WTC11 (cell line): ENCODE data around the gene FABP7. TPM values are rescaled to one million over a fixed set of nuclear protein-coding genes. Genes with fewer than 3 reads are reported as not detected.

ENCODE experiments used
- ATAC-seq: fragments of 200-7000 bp; cut with Tn5 transposase; 2 replicates; pipeline ENCODE4 v1.10.0; 2021; ENCODE audit warnings: mild to moderate bottlenecking, moderate library complexity
- CTCF ChIA-PET: fragments of 300-600 bp; sonication (Branson Sonifier 250); formaldehyde crosslinking; loops from one replicate; lab custom pipeline; 2021; ENCODE audit warnings: antibody characterized with exemption; lab: Charles Lee
- POLR2A ChIA-PET: fragments of 350-600 bp; sonication (Branson Sonifier 250); formaldehyde crosslinking; loops from one replicate; lab custom pipeline; 2021; ENCODE audit warnings: antibody characterized with exemption; lab: Charles Lee
- DNase-seq: peaks from one replicate; pipeline ENCODE4 v3.0.0; 2021; ENCODE audit warnings: low spot score
- H3K27ac Mint-ChIP-seq: 2 replicates; pipeline ENCODE4 v1.8.0; 2021; ENCODE audit warnings: mixed read lengths
- H3K27me3 Mint-ChIP-seq: 2 replicates; pipeline ENCODE4 v1.8.0; 2021; ENCODE audit warnings: low read depth, mild to moderate bottlenecking, moderate library complexity, mixed read lengths
- H3K36me3 Mint-ChIP-seq: 2 replicates; pipeline ENCODE4 v1.8.0; 2021; ENCODE audit warnings: mixed read lengths
- H3K4me1 Mint-ChIP-seq: 2 replicates; pipeline ENCODE4 v1.8.0; 2022; ENCODE audit warnings: mixed read lengths
- H3K4me3 Mint-ChIP-seq: 2 replicates; pipeline ENCODE4 v1.8.0; 2021; ENCODE audit warnings: mild to moderate bottlenecking, moderate library complexity, mixed read lengths
- H3K9me3 Mint-ChIP-seq: 2 replicates; pipeline ENCODE4 v1.8.0; 2021; ENCODE audit warnings: mixed read lengths
- ATF1 ChIP-seq: sonication (generic); formaldehyde crosslinking; IDR thresholded peaks from 2 replicates; pipeline ENCODE4 v1.8.1; 2023; ENCODE audit warnings: mild to moderate bottlenecking, moderate library complexity, missing genetic modification reagents
- CBFB ChIP-seq: sonication (generic); formaldehyde crosslinking; IDR thresholded peaks from 2 replicates; pipeline ENCODE4 v1.8.1; 2022; ENCODE audit warnings: mild to moderate bottlenecking, low read depth, missing genetic modification reagents
- EMX1 ChIP-seq: fragments of 250-450 bp; sonication (Bioruptor Pico); IDR thresholded peaks from 2 replicates; pipeline ENCODE4 v1.8.0; 2021; ENCODE audit warnings: mild to moderate bottlenecking
- FOXJ3 ChIP-seq: sonication (generic); formaldehyde crosslinking; IDR thresholded peaks from 2 replicates; pipeline ENCODE4 v1.9.0; 2021; ENCODE audit warnings: missing genetic modification reagents, mild to moderate bottlenecking, borderline replicate concordance
- FOXK1 ChIP-seq: sonication (generic); formaldehyde crosslinking; IDR thresholded peaks from 2 replicates; pipeline ENCODE4 v1.8.0; 2022; ENCODE audit warnings: mild to moderate bottlenecking, moderate library complexity, missing genetic modification reagents
- GTF2I ChIP-seq: fragments of 250-450 bp; sonication (Bioruptor Pico); conservative IDR thresholded peaks from 2 replicates; pipeline ENCODE4 v1.4.0; 2021; ENCODE audit warnings: mild to moderate bottlenecking
- JUN ChIP-seq: sonication (generic); formaldehyde crosslinking; IDR thresholded peaks from 2 replicates; pipeline ENCODE4 v1.8.0; 2023; ENCODE audit warnings: mild to moderate bottlenecking, missing genetic modification reagents
- MXD4 ChIP-seq: fragments of 250-450 bp; sonication (Bioruptor Pico); IDR thresholded peaks from 2 replicates; pipeline ENCODE4 v1.8.0; 2021; ENCODE audit warnings: mild to moderate bottlenecking, moderate library complexity, borderline replicate concordance
- OVOL2 ChIP-seq: fragments of 250-450 bp; sonication (Bioruptor Pico); IDR thresholded peaks from 2 replicates; pipeline ENCODE4 v1.9.0; 2021; ENCODE audit warnings: mild to moderate bottlenecking, borderline replicate concordance
- SOX15 ChIP-seq: fragments of 250-450 bp; sonication (Bioruptor Pico); IDR thresholded peaks from 2 replicates; pipeline ENCODE4 v1.9.0; 2021; ENCODE audit warnings: mild to moderate bottlenecking
- TEAD4 ChIP-seq: sonication (generic); formaldehyde crosslinking; IDR thresholded peaks from 2 replicates; pipeline ENCODE4 v1.8.0; 2022; ENCODE audit warnings: mild to moderate bottlenecking, missing genetic modification reagents
- ZNF121 ChIP-seq: sonication (generic); formaldehyde crosslinking; IDR thresholded peaks from 2 replicates; pipeline ENCODE4 v1.8.0; 2023; ENCODE audit warnings: missing genetic modification reagents
- ZNF138 ChIP-seq: sonication (generic); formaldehyde crosslinking; conservative IDR thresholded peaks from 2 replicates; pipeline ENCODE4 v1.8.1; 2022; ENCODE audit warnings: mild to moderate bottlenecking, moderate library complexity, missing genetic modification reagents
- ZNF263 ChIP-seq: sonication (generic); formaldehyde crosslinking; IDR thresholded peaks from 2 replicates; pipeline ENCODE4 v1.8.1; 2022; ENCODE audit warnings: low read depth, mild to moderate bottlenecking, moderate library complexity, missing genetic modification reagents
- ZNF396 ChIP-seq: fragments of 250-450 bp; sonication (Bioruptor Pico); IDR thresholded peaks from 2 replicates; pipeline ENCODE4 v1.8.0; 2021; ENCODE audit warnings: mild to moderate bottlenecking, moderate library complexity, borderline replicate concordance
- ZNF423 ChIP-seq: fragments of 250-450 bp; sonication (Bioruptor Pico); IDR thresholded peaks from 2 replicates; pipeline ENCODE4 v2.1.2; 2022; ENCODE audit warnings: mild to moderate bottlenecking, moderate library complexity
- total RNA-seq: library from RNA; stranded (reverse); gene quantifications from 3 replicates; pipeline ENCODE4 v1.2.3, GENCODE V29; 2021
- TF ChIP-seq, protein P1 (sequence below): sonication (generic); formaldehyde crosslinking; IDR thresholded peaks from 2 replicates; pipeline ENCODE4 v1.8.0; 2023; ENCODE audit warnings: missing genetic modification reagents
- TF ChIP-seq, protein P2 (sequence below): sonication (generic); formaldehyde crosslinking; IDR thresholded peaks from 2 replicates; pipeline ENCODE4 v1.8.0; 2023; ENCODE audit warnings: missing genetic modification reagents, mild to moderate bottlenecking, borderline replicate concordance
- TF ChIP-seq, protein P3 (sequence below): sonication (generic); formaldehyde crosslinking; conservative IDR thresholded peaks from 2 replicates; pipeline ENCODE4 v1.8.1; 2023; ENCODE audit warnings: mild to moderate bottlenecking, low read depth, missing genetic modification reagents, moderate library complexity
- TF ChIP-seq, protein P4 (sequence below): sonication (generic); formaldehyde crosslinking; IDR thresholded peaks from 2 replicates; pipeline ENCODE4 v1.8.1; 2022; ENCODE audit warnings: mild to moderate bottlenecking, missing genetic modification reagents, moderate library complexity, borderline replicate concordance
- TF ChIP-seq, protein P5 (sequence below): sonication (generic); formaldehyde crosslinking; conservative IDR thresholded peaks from 2 replicates; pipeline ENCODE4 v1.8.1; 2022; ENCODE audit warnings: mild to moderate bottlenecking, missing genetic modification reagents

Gene FABP7
- total RNA-seq, 1 experiment from 2014 or later: 7.2 TPM

DNA sequence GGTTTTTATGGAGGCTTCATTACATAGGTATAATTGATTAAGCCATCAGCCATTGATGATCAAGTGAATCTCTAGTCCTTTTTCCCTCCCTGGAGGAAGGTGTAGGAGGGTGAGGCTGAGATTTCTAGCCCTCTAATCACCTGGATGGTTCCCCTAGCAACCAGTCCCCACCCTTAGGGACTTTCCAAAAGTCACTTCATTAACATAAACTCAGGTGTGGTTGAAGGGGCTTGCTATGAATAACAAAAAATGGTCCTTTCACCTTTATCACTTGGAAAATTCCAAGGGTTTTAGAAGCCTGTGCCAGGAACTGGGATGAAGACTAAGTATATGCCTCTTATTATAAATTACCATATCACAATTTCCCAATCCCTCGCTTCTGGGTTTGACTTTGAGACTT, 49.9 kb downstream of the FABP7 start:
- CTCF ChIA-PET: interaction anchor here (1.6 kb wide), 1 partner anchor 9 kb away, joined by 8 read pairs; no protein-coding TSS in a partner anchor
- Mint-ChIP-seq H3K27ac (0 out of 2 replicates have a peak overlapping the region, but pooled peaks have one; percentile 9), H3K4me3 (no peak overlapping the region), H3K4me1 (peaks cover 39% of the 10 kb centered on the region), H3K27me3 (peaks cover 4% of the 10 kb centered on the region), H3K36me3 (no peaks in the 10 kb centered on the region), H3K9me3 (no peaks in the 10 kb centered on the region)
- DNase-seq: no peak
- peak; percentile 87 for ATAC-seq
- POLR2A ChIA-PET: no interaction called here
- no peak for TF ChIP-seq TEAD4
- TF ChIP-seq FOXJ3 (CRISPR knock-in tag): no peak
- no peak for TF ChIP-seq FOXK1 (CRISPR knock-in tag)
- no peak for TF ChIP-seq JUN
- TF ChIP-seq ZNF138: no peak
- TF ChIP-seq SOX15: no peak
- TF ChIP-seq, protein P1, sequence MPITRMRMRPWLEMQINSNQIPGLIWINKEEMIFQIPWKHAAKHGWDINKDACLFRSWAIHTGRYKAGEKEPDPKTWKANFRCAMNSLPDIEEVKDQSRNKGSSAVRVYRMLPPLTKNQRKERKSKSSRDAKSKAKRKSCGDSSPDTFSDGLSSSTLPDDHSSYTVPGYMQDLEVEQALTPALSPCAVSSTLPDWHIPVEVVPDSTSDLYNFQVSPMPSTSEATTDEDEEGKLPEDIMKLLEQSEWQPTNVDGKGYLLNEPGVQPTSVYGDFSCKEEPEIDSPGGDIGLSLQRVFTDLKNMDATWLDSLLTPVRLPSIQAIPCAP: no peak
- no peak for TF ChIP-seq EMX1 (CRISPR knock-in tag)
- TF ChIP-seq ZNF396 (CRISPR knock-in tag): no peak

DNA sequence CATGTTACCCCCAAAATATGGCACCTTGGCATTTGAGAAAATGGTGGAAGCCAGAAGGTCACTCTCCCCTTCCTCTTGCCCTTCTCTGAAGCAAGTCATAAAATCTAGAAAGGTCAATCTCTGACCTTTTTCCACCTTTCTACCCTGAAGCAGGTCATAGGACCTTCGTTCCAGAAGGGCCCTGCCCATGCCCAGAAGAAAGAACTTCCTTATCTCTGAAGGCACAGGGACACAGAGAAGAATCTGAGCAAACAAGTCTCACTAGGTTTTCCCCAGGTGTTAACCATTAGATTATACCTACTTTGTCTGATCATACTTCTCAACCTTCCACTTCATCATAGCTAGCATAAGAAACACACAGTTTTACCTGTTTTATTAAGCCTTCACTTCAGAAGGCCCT, 52.0 kb downstream of the FABP7 start:
- Mint-ChIP-seq H3K27ac (no peak overlapping the region), H3K27me3 (peaks cover 4% of the 10 kb centered on the region)

More for the DNA sequence above, 52.0 kb downstream of the FABP7 start:
- Mint-ChIP-seq H3K9me3 (no peaks in the 10 kb centered on the region), H3K4me1 (peaks cover 36% of the 10 kb centered on the region), H3K4me3 (no peak overlapping the region), H3K36me3 (no peaks in the 10 kb centered on the region)
- CTCF ChIA-PET: interaction anchor here (0.8 kb wide), 1 partner anchor 8 kb away, joined by 5 read pairs; no protein-coding TSS in a partner anchor
- ATAC-seq (no peak), DNase-seq (no peak)
- POLR2A ChIA-PET: no interaction called here
- TF ChIP-seq CBFB (CRISPR knock-in tag): no peak
- TF ChIP-seq ZNF121: no peak
- TF ChIP-seq, protein P2, sequence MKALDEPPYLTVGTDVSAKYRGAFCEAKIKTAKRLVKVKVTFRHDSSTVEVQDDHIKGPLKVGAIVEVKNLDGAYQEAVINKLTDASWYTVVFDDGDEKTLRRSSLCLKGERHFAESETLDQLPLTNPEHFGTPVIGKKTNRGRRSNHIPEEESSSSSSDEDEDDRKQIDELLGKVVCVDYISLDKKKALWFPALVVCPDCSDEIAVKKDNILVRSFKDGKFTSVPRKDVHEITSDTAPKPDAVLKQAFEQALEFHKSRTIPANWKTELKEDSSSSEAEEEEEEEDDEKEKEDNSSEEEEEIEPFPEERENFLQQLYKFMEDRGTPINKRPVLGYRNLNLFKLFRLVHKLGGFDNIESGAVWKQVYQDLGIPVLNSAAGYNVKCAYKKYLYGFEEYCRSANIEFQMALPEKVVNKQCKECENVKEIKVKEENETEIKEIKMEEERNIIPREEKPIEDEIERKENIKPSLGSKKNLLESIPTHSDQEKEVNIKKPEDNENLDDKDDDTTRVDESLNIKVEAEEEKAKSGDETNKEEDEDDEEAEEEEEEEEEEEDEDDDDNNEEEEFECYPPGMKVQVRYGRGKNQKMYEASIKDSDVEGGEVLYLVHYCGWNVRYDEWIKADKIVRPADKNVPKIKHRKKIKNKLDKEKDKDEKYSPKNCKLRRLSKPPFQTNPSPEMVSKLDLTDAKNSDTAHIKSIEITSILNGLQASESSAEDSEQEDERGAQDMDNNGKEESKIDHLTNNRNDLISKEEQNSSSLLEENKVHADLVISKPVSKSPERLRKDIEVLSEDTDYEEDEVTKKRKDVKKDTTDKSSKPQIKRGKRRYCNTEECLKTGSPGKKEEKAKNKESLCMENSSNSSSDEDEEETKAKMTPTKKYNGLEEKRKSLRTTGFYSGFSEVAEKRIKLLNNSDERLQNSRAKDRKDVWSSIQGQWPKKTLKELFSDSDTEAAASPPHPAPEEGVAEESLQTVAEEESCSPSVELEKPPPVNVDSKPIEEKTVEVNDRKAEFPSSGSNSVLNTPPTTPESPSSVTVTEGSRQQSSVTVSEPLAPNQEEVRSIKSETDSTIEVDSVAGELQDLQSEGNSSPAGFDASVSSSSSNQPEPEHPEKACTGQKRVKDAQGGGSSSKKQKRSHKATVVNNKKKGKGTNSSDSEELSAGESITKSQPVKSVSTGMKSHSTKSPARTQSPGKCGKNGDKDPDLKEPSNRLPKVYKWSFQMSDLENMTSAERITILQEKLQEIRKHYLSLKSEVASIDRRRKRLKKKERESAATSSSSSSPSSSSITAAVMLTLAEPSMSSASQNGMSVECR (CRISPR knock-in tag): no peak
- TF ChIP-seq MXD4: no peak
- TF ChIP-seq, protein P3, sequence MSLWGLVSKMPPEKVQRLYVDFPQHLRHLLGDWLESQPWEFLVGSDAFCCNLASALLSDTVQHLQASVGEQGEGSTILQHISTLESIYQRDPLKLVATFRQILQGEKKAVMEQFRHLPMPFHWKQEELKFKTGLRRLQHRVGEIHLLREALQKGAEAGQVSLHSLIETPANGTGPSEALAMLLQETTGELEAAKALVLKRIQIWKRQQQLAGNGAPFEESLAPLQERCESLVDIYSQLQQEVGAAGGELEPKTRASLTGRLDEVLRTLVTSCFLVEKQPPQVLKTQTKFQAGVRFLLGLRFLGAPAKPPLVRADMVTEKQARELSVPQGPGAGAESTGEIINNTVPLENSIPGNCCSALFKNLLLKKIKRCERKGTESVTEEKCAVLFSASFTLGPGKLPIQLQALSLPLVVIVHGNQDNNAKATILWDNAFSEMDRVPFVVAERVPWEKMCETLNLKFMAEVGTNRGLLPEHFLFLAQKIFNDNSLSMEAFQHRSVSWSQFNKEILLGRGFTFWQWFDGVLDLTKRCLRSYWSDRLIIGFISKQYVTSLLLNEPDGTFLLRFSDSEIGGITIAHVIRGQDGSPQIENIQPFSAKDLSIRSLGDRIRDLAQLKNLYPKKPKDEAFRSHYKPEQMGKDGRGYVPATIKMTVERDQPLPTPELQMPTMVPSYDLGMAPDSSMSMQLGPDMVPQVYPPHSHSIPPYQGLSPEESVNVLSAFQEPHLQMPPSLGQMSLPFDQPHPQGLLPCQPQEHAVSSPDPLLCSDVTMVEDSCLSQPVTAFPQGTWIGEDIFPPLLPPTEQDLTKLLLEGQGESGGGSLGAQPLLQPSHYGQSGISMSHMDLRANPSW (CRISPR knock-in tag): no peak
- no peak for TF ChIP-seq ATF1
- TF ChIP-seq, protein P4, sequence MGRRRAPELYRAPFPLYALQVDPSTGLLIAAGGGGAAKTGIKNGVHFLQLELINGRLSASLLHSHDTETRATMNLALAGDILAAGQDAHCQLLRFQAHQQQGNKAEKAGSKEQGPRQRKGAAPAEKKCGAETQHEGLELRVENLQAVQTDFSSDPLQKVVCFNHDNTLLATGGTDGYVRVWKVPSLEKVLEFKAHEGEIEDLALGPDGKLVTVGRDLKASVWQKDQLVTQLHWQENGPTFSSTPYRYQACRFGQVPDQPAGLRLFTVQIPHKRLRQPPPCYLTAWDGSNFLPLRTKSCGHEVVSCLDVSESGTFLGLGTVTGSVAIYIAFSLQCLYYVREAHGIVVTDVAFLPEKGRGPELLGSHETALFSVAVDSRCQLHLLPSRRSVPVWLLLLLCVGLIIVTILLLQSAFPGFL: no peak
- TF ChIP-seq, protein P5, sequence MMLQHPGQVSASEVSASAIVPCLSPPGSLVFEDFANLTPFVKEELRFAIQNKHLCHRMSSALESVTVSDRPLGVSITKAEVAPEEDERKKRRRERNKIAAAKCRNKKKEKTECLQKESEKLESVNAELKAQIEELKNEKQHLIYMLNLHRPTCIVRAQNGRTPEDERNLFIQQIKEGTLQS (CRISPR knock-in tag): no peak
- no peak for TF ChIP-seq OVOL2 (CRISPR knock-in tag)
- TF ChIP-seq ZNF263 (CRISPR knock-in tag): no peak
- no peak for TF ChIP-seq GTF2I (CRISPR knock-in tag)
- TF ChIP-seq ZNF423 (CRISPR knock-in tag): no peak
